Measurements from ENCODE around the gene GRAMD1B.
"Not testable (repeated sequence)": the region's sequence is repeated elsewhere in the genome, so short reads cannot be mapped to it uniquely, and the experiment has no call there.

The GRAMD1B gene

GRCh38 chr11:123653827-123654565 lies 223.9 kb downstream of the GRAMD1B start:
- WGBS (ENCODE audit: insufficient coverage, insufficient read length): no CpG with 5 or more reads among the region's 64 CpGs
- Histone ChIP-seq H3K9me3 (ENCODE audit: control insufficient read depth, insufficient read depth, low read length) (no peaks in the 10 kb centered on the region), H3K4me1 (ENCODE audit: control insufficient read depth, insufficient read depth, low read length) (peaks cover 2% of the 10 kb centered on the region; the same call in 1 of the 2 replicates), H3K36me3 (ENCODE audit: control insufficient read depth, insufficient read depth, low read length) (no peaks in the 10 kb centered on the region), H3K27ac (ENCODE audit: low read length) (no peak overlapping the region), H3K27me3 (ENCODE audit: control insufficient read depth, insufficient read depth, low read length) (peaks cover 8% of the 10 kb centered on the region; the same call in 1 of the 2 replicates), H3K4me3 (ENCODE audit: low read length) (peak overlapping the region; percentile 66)
- no peak for DNase-seq (ENCODE audit: low read depth, low spot score)

- DNase-seq (ENCODE audit: low read depth, low spot score): peak; percentile 48
- Histone ChIP-seq H3K9me3 (ENCODE audit: control insufficient read depth, insufficient read depth, low read length) (no peaks in the 10 kb centered on the region), H3K4me3 (ENCODE audit: low read length) (peak within 1 kb of the TSS; percentile 66), H3K27ac (ENCODE audit: low read length) (no peak within 1 kb of the TSS), H3K4me1 (ENCODE audit: control insufficient read depth, insufficient read depth, low read length) (peaks cover 2% of the 10 kb centered on the region; the same call in 1 of the 2 replicates), H3K27me3 (ENCODE audit: control insufficient read depth, insufficient read depth, low read length) (peaks cover 8% of the 10 kb centered on the region; the same call in 1 of the 2 replicates), H3K36me3 (ENCODE audit: control insufficient read depth, insufficient read depth, low read length) (no peaks in the 10 kb centered on the region)
- no CpG with 5 or more reads among the region's 44 CpGs for WGBS (ENCODE audit: insufficient coverage, insufficient read length)
Observed at GRCh38 chr11:123654566-123655081, 224.6 kb downstream of the GRAMD1B start, which contains the start of gene SCN3B. TSS of gene SCN3B (minus strand) at chr11:123654624. CDS start at chr11:123653801, 823 bp downstream.

GRCh38 chr11:123659311-123659710 lies 229.2 kb downstream of the GRAMD1B start:
- Histone ChIP-seq H3K4me1 (ENCODE audit: control insufficient read depth, insufficient read depth, low read length) (peaks cover 2% of the 10 kb centered on the region; the same call in 1 of the 2 replicates), H3K36me3 (ENCODE audit: control insufficient read depth, insufficient read depth, low read length) (no peaks in the 10 kb centered on the region), H3K4me3 (ENCODE audit: low read length) (no peak overlapping the region), H3K27me3 (ENCODE audit: control insufficient read depth, insufficient read depth, low read length) (peaks cover 3% of the 10 kb centered on the region; the same call in 1 of the 2 replicates), H3K9me3 (ENCODE audit: control insufficient read depth, insufficient read depth, low read length) (no peaks in the 10 kb centered on the region), H3K27ac (ENCODE audit: low read length) (no peak overlapping the region)
- WGBS (ENCODE audit: insufficient coverage, insufficient read length): no CpG with 5 or more reads among the region's 2 CpGs
- DNase-seq (ENCODE audit: low read depth, low spot score): no peak

DNA sequence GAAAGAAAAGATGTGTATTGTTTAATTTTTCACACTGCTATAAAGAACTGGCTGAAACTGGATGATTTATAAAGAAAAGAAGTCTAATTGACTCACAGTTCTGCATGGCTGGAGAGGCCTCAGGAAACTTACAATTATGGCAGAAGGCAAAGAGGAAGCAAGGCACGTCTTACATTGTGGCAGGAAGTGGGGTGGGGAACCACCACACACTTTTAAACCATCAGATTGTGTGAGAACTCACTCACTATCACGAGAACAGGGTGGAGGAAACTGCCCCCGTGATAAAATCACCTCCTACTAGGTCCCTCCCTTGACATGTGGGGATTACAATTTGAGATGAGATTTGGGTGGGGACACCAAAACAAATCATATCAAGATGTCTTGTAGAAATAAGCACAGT lies 229.9 kb downstream of the GRAMD1B start:
- not testable (repeated sequence) for H3K36me3 ChIP-seq (ENCODE audit: control insufficient read depth, insufficient read depth, low read length); H3K4me1 ChIP-seq (ENCODE audit: control insufficient read depth, insufficient read depth, low read length); H3K27ac ChIP-seq (ENCODE audit: low read length); H3K4me3 ChIP-seq (ENCODE audit: low read length); H3K9me3 ChIP-seq (ENCODE audit: control insufficient read depth, insufficient read depth, low read length); H3K27me3 ChIP-seq (ENCODE audit: control insufficient read depth, insufficient read depth, low read length); DNase-seq (ENCODE audit: low read depth, low spot score)
- no CpG with 5 or more reads among the region's 3 CpGs for WGBS (ENCODE audit: insufficient coverage, insufficient read length)

GRCh38 chr11:123665306-123665705 lies 235.2 kb downstream of the GRAMD1B start:
- DNase-seq (ENCODE audit: low read depth, low spot score): no peak
- H3K27ac ChIP-seq (ENCODE audit: low read length): no peak overlapping the region
- no peaks in the 10 kb centered on the region for H3K36me3 ChIP-seq (ENCODE audit: control insufficient read depth, insufficient read depth, low read length)
- H3K27me3 ChIP-seq (ENCODE audit: control insufficient read depth, insufficient read depth, low read length): no peaks in the 10 kb centered on the region
- no CpG with 5 or more reads among the region's 1 CpG for WGBS (ENCODE audit: insufficient coverage, insufficient read length)
- no peak overlapping the region for H3K4me3 ChIP-seq (ENCODE audit: low read length)
- no peaks in the 10 kb centered on the region for H3K9me3 ChIP-seq (ENCODE audit: control insufficient read depth, insufficient read depth, low read length)
- H3K4me1 ChIP-seq (ENCODE audit: control insufficient read depth, insufficient read depth, low read length): no peaks in the 10 kb centered on the region

DNA sequence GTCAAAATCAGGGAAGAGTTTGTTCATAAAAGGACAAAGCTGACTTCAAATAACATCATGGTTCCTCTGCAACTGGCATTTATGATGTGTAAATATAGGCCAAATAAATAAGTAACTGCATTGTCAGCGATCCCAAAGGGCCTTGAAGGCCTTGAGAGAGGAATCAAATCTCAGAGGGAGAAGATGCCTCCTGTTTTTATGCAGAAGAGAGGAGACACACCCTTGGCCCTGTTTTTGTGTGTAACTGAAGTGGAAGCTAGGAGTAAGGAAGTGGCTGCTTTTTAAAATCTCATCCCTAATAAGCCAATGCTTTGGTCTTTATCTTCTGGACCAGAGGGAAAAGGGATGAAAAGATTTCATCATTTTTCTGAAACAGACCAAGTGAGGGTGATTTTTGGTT lies 240.0 kb downstream of the GRAMD1B start:
- H3K9me3 ChIP-seq (ENCODE audit: control insufficient read depth, insufficient read depth, low read length): no peaks in the 10 kb centered on the region
- no CpG with 5 or more reads among the region's 1 CpG for WGBS (ENCODE audit: insufficient coverage, insufficient read length)
- H3K27ac ChIP-seq (ENCODE audit: low read length): no peak overlapping the region
- no peak overlapping the region for H3K4me3 ChIP-seq (ENCODE audit: low read length)
- H3K36me3 ChIP-seq (ENCODE audit: control insufficient read depth, insufficient read depth, low read length): no peaks in the 10 kb centered on the region
- no peaks in the 10 kb centered on the region for H3K27me3 ChIP-seq (ENCODE audit: control insufficient read depth, insufficient read depth, low read length)
- H3K4me1 ChIP-seq (ENCODE audit: control insufficient read depth, insufficient read depth, low read length): no peaks in the 10 kb centered on the region
- no peak for DNase-seq (ENCODE audit: low read depth, low spot score)

DNA sequence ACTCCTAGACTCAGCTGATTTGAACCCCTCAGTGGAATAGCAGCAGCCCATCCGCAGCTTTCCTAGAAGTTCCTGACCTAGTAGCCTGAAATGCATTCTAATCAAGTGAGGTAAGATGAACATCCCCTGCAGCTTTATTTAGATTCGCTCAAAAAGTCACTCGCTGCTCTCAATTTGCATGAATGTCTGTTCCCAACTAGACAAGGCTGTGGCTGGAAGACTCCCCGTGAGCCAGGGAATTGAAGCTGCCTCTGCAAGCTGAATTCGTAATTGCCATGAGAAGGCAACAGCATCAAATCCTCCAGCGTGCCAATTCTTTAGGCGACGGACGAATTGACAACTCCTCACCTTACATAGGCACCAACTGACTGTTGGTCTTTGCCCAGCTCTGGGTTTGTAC lies 241.5 kb downstream of the GRAMD1B start:
- no peaks in the 10 kb centered on the region for H3K9me3 ChIP-seq (ENCODE audit: control insufficient read depth, insufficient read depth, low read length)
- no CpG with 5 or more reads among the region's 9 CpGs for WGBS (ENCODE audit: insufficient coverage, insufficient read length)
- no peak for DNase-seq (ENCODE audit: low read depth, low spot score)
- H3K4me3 ChIP-seq (ENCODE audit: low read length): no peak overlapping the region
- H3K27me3 ChIP-seq (ENCODE audit: control insufficient read depth, insufficient read depth, low read length): no peaks in the 10 kb centered on the region
- no peaks in the 10 kb centered on the region for H3K36me3 ChIP-seq (ENCODE audit: control insufficient read depth, insufficient read depth, low read length)
- H3K27ac ChIP-seq (ENCODE audit: low read length): no peak overlapping the region
- no peaks in the 10 kb centered on the region for H3K4me1 ChIP-seq (ENCODE audit: control insufficient read depth, insufficient read depth, low read length)

DNA sequence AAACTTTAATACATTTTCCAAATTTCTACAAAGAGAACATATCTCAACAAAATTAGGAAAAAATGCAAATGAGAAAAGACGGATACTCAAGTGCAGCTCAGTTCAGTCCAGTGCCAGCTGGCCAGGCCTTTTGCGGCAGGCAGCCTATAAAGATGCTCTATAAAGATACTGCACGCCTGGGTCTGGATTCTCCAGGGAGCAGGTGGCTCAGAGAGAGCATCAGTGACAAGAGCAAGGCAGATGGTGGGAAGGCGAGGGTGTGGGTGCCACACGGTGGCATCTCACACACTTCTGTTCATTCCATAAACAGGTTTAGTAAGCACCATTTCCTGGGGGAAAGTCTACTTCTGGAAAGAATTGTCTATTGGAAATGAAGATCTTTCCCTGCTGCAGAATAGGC lies 242.5 kb downstream of the GRAMD1B start:
- H3K27ac ChIP-seq (ENCODE audit: low read length): no peak overlapping the region
- WGBS (ENCODE audit: insufficient coverage, insufficient read length): no CpG with 5 or more reads among the region's 5 CpGs
- no peaks in the 10 kb centered on the region for H3K36me3 ChIP-seq (ENCODE audit: control insufficient read depth, insufficient read depth, low read length)

GRCh38 chr11:123674297-123674696 lies 244.2 kb downstream of the GRAMD1B start:
- Histone ChIP-seq H3K27me3 (ENCODE audit: control insufficient read depth, insufficient read depth, low read length) (no peaks in the 10 kb centered on the region), H3K36me3 (ENCODE audit: control insufficient read depth, insufficient read depth, low read length) (no peaks in the 10 kb centered on the region), H3K9me3 (ENCODE audit: control insufficient read depth, insufficient read depth, low read length) (no peaks in the 10 kb centered on the region), H3K4me3 (ENCODE audit: low read length) (no peak overlapping the region), H3K27ac (ENCODE audit: low read length) (no peak overlapping the region), H3K4me1 (ENCODE audit: control insufficient read depth, insufficient read depth, low read length) (no peaks in the 10 kb centered on the region)
- DNase-seq (ENCODE audit: low read depth, low spot score): no peak
- WGBS (ENCODE audit: insufficient coverage, insufficient read length): no CpG with 5 or more reads among the region's 2 CpGs

More for the DNA sequence above, 242.5 kb downstream of the GRAMD1B start:
- no peak for DNase-seq (ENCODE audit: low read depth, low spot score)
- no peaks in the 10 kb centered on the region for H3K9me3 ChIP-seq (ENCODE audit: control insufficient read depth, insufficient read depth, low read length)
- no peaks in the 10 kb centered on the region for H3K27me3 ChIP-seq (ENCODE audit: control insufficient read depth, insufficient read depth, low read length)
- no peak overlapping the region for H3K4me3 ChIP-seq (ENCODE audit: low read length)
- no peaks in the 10 kb centered on the region for H3K4me1 ChIP-seq (ENCODE audit: control insufficient read depth, insufficient read depth, low read length)
